Central memory CD4-positive, alpha-beta T cell (primary cell): ENCODE measurements around the gene MUC22.
"Not testable (repeated sequence)": the region's sequence is repeated elsewhere in the genome, so short reads cannot be mapped to it uniquely, and the experiment has no call there.

Experiments used
- DNase-seq: peaks from one replicate; pipeline ENCODE4 v3.0.0; 2022

Gene MUC22

DNA sequence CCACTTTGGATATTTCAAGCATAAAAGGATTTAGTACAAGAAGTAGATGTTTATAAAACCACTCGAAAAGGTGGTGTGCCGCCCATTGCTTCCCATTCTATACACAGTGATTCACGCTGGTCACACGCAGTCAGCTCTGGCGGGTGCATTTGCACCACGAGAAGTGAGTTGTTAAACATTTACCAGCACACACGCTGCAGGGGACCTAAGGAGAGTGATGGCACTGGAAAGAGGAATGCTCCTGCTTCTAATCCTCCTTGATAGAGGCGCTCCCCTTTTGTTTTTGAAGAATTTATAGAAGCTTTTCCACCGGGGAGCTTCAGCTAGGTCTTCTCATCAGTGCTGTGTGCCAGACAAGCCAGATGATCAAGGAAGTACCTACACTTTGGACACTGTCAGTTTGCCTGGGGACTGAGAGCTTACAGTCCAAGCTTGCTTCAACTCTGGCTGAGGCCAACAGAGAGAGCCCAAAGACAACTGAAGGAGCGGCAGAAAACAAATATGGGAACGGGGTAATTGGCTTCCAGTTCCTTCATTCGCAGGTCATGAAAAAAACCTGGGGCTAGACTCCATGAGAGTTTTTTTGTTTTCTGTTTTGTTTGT is 31.2 kb downstream of the MUC22 start:
- no peak for DNase-seq

- peak; percentile 7 for DNase-seq
Measured at GRCh38 chr6:31042806-31043205, 32.5 kb downstream of the MUC22 start.

- no peak for DNase-seq
Measured at GRCh38 chr6:31048099-31048498, 37.8 kb downstream of the MUC22 start.

- no peak for DNase-seq
Measured at GRCh38 chr6:31049518-31049917, 39.2 kb downstream of the MUC22 start.

DNA sequence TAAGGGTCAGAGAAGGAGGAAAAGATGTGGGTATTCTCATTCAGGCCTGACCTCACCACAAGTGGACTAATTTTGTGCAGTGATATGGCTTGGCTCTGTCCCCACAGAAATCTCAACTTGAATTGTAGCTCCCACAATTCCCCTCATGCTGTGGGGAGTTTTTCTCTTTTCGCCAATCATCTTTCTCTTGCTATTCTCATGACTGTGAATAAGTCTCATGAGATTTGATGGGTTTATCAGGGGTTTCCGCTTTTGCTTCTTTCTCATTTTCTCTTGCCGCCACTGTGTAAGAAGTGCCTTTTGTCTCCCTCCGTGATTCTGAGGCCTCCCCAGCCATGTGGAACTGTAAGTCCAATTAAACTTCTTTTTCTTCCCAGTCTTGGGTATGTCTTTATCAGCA is 42.9 kb downstream of the MUC22 start:
- not testable (repeated sequence) for DNase-seq

- no peak for DNase-seq
Measured at GRCh38 chr6:31053873-31054272, 43.6 kb downstream of the MUC22 start.

DNA sequence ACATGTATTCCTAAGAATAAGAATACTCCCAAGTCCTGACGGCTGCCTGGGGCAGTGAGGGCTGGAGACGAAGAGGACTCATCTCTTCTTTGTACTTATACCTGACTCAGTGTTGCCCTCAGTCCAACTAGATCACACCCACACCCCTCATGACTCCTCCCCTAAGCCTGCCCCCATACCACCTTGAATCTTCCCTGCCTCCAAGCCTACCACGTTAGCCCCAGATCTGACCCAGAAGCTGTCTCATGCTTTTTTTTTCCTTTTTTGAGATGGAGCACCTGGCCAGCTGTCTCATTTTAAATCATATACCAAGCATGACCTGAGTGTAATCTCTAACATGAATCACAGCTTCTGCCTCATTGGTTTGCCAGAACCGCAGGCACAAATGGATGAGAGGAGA is 45.2 kb downstream of the MUC22 start:
- no peak for DNase-seq

DNA sequence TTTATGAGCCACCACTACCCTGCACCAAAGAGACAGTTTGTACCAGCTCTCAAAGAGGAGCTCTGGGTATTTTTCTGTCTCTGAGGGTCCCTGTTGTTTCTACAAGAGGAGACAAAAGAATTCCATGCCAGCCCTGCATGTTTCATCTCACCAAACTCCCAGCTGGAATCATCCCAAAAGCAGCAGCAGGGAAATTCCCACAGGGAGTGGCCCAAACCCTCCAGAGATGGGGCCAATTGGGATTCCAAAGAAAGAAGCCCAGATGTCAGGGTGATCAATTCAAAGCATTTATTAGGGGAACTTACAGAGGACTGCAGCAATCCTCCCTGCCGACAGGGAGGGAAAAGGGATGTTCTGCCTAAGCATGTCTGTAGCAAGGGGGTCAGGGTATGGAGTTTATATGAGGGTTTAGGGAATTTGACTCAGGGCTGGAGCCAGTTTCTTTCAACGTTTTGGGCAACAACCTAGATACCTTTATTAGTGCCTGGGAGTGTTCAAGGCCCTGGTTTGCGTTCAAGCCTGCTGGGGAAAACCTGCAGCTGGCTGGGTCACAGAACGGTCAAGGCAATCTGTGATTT is 47.2 kb downstream of the MUC22 start:
- no peak for DNase-seq

GRCh38 chr6:31058128-31058894 is 48.0 kb downstream of the MUC22 start:
- no peak for DNase-seq

- no peak for DNase-seq
Measured at GRCh38 chr6:31060145-31060544, 49.9 kb downstream of the MUC22 start.

GRCh38 chr6:31063906-31064435 is 53.7 kb downstream of the MUC22 start:
- DNase-seq = no peak

DNA sequence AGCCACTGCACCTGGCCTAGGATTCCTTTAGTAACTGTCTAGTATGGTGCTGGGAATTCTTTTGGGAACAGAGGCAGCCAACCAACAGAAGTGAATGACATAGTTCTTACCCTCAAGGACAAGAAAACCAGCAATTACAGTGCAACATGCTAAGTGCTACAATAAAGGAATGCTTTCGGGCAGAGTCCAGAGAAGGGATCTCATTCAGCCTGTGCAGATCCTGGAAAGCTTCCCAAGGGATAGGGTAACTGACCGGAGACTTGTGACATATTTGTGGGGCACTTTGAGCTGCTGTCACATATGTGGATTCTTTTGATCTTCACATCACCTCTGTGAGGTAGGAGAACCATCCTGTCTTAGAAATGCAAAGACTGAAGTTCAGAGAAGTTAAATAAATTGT is 55.3 kb downstream of the MUC22 start:
- no peak for DNase-seq

GRCh38 chr6:31067028-31067427 is 56.8 kb downstream of the MUC22 start:
- not testable (repeated sequence) for DNase-seq

DNA sequence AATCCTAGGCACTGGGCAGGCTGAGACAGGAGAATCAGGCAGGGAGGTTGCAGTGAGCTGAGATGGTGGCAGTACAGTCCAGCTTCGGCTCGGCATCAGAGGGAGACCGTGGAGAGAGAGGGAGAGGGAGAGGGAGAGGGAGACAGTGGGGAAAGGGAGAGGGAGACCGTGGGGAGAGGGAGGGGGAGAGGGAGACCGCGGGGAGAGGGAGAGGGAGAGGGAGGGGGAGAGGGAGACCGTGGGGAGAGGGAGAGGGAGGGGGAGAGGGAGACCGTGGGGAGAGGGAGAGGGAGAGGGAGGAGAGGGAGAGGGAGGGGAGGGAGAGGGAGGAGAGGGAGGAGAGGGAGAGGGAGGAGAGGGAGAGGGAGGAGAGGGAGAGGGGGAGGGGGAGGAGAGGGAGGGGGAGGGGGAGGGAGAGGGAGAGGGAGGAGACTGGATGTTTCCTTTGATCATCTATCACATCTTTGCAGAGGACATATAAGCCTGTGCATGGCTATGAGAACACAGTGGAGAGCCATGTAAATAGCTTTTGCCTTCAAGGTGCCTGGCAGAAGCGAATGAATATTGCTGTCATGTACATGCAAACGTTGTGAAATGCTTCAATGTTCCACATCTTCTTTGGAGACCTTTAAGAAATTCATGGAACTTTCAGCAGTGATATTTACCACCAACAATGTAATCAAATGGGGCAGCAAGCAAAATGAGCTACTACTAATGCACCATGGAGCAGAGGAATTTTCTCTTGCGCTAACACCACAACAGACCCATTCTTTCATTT is 57.8 kb downstream of the MUC22 start:
- DNase-seq = not testable (repeated sequence)

GRCh38 chr6:31068669-31069340 is 58.5 kb downstream of the MUC22 start:
- DNase-seq = peak; percentile 57

DNA sequence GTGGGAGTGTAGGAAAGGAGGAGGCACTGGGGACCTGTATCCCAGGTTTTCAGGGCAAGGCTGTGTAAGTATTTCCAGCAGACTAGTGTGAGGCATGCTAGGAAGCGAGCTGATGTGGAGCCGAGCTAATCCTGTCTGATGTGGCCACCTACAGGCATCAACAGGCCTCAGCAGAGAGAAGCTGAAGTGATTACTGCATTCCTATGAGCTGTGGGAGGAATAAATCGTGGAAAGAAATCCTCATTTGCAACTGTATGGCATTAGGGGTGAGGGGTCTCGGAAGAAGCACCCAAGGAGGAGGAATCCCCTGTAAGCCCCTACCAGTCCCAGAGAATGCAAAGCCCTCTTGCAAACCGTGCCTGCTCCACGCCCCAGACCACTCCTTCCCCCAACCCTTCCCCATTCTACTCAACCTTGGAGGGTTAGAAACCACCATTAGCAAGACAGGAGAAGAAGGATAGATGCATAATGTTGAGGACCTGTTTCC is 60.5 kb downstream of the MUC22 start:
- DNase-seq = no peak

- no peak for DNase-seq
Measured at GRCh38 chr6:31074401-31074800, 64.1 kb downstream of the MUC22 start.

DNA sequence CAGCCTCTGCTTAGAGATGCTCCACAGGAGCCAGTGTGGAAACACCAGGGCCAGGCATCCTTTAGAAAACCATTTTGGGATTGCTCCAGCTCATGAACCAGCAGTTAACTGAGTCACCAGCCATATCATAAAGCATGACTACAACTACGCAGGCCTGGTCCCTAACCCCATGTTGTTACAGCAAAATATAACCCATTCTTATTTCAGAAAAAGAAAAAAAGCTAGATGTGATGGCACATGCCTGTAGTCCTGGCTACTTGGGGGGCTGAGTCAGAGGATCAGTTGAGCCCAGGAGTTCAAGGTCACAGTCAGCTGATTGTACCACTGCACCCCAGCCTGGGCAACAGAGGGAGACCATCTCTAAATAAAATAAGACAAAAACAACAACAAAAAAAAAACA is 65.3 kb downstream of the MUC22 start:
- DNase-seq = no peak

- DNase-seq = no peak
Measured at GRCh38 chr6:31076611-31077010, 66.3 kb downstream of the MUC22 start.

- peak; percentile 61 for DNase-seq
Measured at GRCh38 chr6:31079656-31080261, 69.5 kb downstream of the MUC22 start.

DNA sequence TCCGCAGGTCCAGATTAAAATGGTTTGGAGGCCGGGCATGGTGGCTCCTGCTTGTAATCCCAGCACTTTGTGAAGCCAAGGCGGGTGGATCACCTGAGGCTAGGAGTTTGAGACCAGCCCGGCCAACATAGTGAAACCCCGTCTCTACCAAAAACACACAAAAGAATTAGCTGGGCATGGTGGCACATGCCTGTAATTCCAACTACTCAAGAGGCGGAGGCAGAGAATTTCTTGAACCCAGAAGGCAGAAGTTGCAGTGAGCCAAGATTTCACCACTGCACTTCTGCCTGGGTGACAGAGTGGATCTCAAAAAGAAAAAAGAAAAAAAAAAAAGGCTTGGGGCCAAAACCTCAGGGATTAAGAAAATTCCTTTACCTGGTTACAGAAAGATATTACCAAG is 71.6 kb downstream of the MUC22 start:
- no peak for DNase-seq
